HG03025 (cell line): ENCODE data around the gene CDC20B.

Experiments used
- ATAC-seq: cut with Tn5 transposase; IDR thresholded peaks from one replicate; pipeline ENCODE4 v1.9.1; 2021; ENCODE audit warnings: mild to moderate bottlenecking, moderate library complexity; ENCODE audit not compliant: unreplicated experiment, low FRiP score

CDC20B gene, protein sequence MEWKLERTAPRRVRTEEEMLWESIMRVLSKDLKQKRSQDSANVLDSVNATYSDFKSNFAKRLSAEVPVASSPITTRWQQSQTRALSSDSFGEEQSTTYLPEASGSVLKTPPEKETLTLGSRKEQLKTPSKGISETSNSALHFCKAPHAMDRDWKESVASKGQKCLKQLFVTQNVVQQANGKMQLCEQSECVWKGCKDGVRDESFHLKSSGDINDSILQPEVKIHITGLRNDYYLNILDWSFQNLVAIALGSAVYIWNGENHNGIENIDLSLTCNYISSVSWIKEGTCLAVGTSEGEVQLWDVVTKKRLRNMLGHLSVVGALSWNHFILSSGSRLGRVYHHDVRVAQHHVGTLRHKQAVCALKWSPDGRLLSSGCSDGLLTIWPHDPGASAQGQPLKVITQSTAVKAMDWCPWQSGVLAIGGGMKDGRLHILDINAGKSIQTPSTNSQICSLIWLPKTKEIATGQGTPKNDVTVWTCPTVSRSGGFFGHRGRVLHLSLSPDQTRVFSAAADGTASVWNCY

DNA sequence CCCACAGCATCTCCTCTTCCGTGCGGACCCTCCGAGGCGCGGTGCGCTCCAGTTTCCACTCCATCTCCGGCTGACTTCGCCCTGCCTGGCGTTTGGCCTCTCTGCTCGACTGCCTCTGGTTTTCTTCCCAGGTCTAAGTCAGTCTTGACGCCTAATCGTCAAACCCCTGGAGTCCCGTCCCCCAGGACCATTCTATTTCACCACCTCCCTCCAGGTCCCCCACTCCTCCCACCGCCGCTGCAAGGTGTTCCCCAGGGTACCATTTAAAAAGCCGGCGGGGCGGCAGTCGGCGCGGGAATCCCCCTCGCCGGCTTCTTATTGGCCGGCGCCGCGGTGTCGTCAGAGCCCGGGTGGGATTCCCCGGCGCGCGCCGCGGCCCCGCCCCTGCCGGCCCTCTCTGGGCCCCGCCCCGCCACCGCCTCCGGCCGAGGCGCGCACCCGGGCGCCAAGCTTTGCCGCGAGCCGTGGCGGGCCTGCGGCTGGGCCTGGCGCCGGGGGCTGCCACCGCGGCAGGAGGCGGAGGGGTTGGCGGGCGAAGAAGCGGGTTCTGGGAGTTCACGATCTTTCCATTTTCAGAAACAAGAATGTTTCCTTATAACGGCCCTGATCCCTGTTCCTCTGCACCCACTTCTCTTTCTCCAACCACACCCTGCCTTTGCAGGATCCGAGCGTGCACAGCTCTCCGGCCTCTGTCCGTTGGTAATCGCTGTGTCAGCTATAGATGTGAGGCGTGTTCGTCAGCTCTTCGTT is at the start of gene CDC20B:
Gene CDC20B (minus strand): TSS at position 241 of the 750 bp plus-strand sequence. CDS start 177 bp downstream, at position 64.
- peak; percentile 77 for ATAC-seq

DNA sequence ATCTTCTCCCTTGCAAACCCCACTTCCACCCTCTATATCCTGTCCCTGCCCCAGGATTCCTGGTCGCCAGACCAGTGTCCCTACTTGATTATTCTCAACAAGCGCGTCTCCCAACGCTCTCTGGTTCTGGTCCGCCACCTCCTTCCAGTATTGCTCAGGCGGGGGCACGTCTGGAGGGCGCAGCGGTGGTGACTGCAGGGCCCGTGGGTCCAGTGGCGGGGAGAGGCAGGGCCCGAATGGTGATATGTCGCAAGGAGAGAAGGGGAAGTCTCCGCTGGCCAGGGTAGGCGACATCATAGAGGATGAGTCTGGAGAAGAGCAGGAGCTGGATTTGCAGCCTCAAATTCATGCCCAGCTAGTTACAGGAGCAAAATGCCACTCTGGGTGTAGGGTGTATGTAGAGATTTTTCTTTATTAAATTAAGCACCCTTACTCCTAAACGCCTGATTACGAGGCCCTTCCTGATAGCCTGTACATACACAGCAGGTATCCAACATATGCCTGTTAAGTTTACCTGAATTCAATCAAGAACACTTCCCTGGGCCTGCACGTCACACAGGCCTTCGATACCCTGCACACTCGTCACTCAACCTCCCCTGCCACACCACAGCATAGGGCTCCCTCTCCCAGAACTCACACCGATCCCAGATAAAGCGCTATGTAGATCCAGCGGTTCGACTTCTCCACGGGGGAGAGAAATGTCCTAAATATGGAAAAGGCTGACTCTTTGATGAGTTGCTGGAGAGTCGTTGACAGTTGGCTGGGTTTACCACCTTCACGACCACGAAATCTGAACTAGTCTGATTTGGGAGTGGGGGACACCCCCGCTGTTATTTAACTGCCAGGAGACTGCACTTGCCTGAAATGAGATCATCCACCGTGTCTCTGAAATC is 49.4 kb upstream of the CDC20B start:
- ATAC-seq: no peak

GRCh38 chr5:55220433-55221185 is 47.6 kb upstream of the CDC20B start:
- no peak for ATAC-seq

GRCh38 chr5:55219770-55220169 is 46.8 kb upstream of the CDC20B start:
- no peak for ATAC-seq

- no peak for ATAC-seq
Measured at GRCh38 chr5:55218967-55219366, 46.0 kb upstream of the CDC20B start.

DNA sequence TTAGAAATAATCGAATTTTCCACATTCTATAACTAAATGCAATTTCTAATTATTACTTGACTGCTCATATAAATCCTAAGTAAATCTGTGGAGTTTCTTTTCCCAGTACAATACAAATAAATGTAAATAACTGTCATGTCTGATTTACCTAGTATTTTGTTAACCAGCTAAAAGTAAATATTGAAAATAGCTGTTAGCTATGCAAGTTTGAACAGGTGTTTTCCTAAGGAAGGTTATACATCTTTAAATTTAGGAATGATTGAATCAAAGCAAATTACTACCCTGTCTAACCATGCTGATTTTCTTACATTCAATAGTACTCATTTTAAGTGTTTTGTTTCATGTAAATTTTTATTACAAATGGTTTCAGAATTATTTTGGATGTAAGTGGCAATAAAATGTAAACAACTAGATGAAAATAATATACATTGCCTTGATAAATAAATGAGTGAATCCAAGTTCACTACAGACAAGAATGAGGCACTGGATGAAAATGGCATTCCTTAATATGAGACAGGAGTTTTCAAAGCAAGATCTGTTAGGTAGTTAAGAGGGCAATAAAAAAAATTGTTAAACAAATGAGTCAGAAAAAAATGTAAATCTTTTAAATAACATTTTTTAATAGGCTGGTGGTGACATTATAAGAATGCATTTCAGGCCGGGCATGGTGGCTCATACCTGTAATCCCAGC is 38.4 kb upstream of the CDC20B start:
- no peak for ATAC-seq

- no peak for ATAC-seq
Measured at GRCh38 chr5:55205001-55205400, 32.0 kb upstream of the CDC20B start.

DNA sequence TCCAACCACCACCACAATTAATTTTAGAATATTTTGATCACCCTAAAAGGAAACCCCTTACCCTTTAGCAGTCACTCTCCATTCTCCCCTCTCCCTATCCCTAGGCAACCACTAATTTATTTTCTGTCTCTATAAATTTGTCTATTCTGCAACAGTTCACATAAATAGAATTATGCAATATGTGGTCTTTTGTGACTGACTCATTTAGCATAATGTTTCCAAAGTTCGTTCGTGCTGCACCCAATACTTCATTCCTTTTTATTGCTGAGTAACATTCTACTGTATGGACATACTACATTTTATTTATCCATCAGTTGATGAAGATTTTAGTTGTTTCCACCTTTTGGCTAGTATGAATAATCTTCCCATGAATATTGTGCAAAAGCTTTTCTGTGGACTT is 18.2 kb upstream of the CDC20B start:
- ATAC-seq: no peak

GRCh38 chr5:55188656-55189540 is 15.9 kb upstream of the CDC20B start:
- no peak for ATAC-seq

DNA sequence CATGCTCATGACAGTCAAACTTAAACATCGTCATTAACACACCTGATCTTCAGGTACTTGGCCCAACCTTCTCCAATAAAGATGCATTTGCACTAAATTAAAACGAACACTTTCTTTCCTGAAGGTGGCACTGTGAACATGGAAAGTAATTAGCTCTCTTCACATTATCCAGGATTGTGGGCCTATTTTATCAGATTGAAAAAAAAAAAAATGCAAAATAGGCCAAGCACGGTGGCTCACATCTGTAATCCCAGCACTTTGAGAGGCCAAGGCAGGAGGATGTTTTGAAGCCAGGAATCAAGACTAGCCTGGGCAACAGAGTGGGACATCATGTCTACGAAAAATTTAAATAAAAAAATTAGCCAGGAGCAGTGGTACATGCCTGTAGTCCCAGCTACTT is 14.4 kb upstream of the CDC20B start:
- ATAC-seq: no peak

DNA sequence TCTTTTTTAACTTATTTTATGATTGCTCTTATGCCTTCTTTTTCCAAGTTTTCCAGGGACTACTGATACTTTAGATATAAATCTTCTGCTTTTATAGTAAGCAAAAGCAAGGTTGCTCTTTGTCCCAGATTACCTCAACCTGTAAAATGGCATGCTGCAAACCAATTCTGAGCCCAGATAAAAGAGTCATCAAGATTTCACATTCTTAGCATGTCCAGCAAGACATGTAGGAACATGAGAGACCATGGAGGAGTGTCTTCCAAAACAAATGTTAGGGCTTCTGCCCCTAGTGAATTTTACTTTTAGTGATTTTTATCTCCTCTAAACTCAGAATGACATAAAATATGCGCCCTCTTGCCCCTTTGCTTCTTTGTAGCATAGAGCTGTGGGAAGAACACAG is 7.0 kb upstream of the CDC20B start:
- ATAC-seq: no peak

DNA sequence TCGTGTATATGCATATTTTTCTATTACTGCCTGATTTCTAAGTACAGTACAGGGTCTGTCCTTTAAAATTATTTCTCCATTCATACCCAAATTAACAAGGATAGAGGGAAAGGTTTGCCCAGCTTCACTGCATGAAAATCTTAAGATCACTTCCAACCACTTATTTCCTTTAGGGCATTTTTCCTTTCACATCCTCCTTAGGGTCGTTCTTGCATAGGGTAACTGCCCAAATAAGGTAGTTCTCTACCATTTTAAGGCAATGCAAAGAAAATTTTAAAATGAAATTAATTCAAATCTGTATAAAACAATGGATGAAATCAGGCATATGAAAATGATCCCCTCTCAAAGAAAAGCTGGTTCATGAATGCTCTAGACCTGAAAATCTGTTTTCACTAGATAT is 4.1 kb upstream of the CDC20B start:
- ATAC-seq: no peak

- ATAC-seq: no peak
Measured at GRCh38 chr5:55176176-55176818, 3.3 kb upstream of the CDC20B start.

GRCh38 chr5:55175781-55176175 is 2.8 kb upstream of the CDC20B start:
- no peak for ATAC-seq

DNA sequence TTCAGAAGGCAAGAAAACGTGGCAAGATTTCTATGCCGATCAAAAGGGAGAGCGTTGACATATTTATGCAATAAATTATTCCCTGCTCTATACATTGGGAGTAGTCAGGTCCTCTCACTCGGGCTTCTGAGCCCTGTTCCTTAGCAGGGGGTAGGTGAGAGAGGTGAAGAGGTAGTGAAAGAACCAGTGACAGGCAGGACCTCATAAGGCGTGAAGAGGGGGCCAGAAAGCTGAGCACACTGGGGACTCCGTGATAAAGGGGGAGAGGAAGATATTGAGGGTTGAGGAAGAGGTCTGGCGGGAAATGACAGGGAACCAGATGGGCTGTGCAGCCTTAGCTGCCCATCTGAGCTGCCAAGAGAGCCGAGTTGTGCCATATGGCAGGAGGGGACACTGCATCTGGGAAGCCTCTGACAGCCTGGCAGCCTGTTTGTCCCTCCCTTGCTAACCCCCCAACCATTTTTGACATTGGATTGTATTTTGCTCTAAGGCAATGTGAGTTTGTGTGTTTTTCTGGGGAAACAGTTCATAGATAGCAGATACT is 782 bp upstream of the CDC20B start:
- ATAC-seq: no peak

DNA sequence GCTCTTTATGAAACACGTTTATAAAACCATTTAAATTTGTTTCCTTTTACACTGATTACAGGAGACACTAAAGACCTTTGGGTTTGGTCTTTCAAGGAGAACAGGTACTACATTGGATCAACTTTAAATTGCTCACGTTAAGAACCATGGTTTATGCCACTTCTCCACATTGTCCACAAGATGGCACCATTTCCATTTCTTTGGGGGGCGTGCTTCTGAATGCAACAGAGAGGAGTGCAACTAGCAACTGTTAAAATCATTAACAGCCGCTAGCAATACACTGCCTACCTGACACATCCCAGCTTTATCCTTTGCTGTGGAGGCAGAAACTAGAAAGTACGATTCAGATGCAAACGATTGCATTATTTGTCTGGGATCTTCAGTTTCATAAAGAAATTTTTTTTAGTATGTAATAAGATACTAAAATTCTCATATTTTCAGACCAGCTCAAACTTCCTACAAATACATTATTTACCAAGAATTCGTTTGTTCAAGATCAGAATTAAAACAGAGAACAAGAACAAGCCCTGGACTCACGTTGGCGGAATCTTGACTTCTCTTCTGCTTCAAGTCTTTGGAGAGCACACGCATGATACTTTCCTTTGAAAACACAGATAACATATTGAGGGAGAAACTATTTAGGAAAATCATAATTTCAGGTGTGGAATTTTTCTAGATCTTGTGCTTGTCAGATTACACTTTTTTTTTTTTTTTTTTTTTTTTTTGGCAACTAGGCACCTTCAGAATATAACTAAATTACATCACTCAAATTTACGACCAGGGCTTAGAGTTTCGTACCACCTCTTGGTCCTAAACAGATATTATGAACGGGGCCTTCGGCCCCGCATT is 702 bp downstream of the CDC20B start:
- ATAC-seq: peak; percentile 66

DNA sequence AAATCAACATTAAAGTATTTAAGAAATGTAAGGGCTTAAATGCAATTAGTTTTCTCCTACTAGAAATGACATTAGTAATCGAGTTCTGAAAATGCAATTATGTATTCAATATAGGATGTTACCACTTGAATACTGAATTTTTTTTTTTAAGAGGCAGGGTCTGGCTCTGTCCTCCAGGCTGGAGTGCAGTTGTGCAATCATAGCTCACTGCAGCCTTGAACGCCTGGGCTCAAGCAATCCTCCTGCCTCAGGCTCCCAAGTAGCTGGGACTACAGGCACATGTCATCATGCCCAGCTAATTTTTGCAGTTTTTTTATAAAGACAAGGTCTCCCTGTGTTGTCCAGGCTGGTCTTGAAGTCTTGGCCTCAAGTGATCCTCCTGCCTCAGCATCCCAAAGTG is 1.5 kb downstream of the CDC20B start:
- no peak for ATAC-seq
